Measurements from ENCODE around the gene NDUFS5.
"Not testable (repeated sequence)": the region's sequence is repeated elsewhere in the genome, so short reads cannot be mapped to it uniquely, and the experiment has no call there.

NDUFS5 gene

DNA sequence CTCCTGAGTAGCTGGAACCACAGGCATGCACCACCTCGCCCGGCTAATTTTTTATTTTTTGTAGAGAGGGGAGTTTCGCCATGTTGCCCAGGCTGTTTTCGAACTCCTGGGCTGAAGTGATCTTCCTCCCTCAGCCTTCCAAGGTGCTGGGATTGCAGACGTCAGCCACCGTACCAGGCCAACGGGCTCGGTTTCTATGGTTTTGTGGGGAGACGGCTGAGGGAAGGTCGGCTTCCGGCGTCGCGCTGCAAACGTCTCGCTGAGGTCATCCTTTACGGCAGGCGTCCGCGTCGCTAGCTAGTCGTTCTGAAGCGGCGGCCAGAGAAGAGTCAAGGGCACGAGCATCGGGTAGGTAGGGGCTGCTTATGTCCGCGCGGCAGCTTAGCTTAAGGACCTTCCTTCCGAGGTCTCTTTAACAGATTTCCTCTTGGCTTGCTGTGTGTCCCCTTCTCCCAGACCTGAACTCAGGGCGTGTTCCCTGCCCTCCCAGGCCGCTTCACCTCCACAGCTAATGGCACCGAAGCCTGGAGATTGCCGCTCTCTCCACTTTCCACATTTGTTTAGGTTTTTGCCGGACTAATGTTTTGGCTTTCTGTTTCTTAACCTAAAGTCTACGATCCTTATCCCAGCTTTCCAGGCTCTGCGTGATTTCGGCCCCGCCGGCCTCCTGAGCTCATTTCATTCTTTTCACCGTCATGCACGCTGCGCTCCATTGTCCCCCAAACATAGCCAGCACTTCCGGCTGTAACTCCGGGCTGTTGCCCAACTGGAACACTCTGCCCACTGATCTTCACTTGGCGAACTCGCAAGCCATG is at the start of gene NDUFS5:
Gene NDUFS5 (plus strand): TSS at position 300 of the 815 bp plus-strand sequence. CDS start 2,375 bp downstream, outside the sequence.
- DNase-seq, result peak; percentile 87 to 92 (median 91)

DNA sequence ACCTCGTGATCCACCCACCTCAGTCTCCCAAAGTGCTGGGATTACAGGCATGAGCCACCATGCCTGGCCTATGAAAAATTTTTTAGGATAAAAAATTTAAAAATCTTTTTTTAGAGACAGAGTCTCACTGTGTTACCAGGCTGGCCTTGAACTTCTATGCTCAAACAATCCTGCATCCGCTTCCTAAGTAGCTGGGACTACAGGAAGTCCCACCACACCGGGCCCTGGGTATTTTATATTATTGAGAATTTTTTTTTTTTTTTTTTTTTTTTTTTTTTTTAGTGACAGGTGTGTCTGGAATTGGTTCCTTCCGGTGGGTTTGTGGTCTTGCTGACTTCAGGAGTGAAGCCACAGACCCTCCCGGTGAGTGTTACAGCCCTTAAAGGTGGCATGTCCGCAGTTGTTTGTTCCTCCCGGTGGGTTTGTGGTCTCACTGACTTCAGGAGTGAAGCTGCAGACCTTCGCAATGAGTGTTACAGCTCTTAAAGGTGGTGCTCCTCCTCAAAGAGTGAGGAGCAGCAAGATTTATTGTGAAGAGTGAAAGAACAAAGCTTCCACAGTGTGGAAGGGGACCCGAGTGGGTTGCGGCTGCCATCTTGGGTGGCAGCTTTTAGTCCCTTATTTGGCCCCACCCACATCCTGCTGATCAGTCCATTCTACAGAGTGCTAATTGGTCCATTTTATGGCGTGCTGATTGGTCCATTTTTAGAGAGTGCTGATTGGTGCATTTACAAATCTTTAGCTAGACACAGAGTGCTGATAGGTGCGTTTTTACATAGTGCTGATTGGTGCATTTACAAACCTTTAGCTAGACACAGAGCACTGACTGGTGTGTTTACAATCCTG is 48.5 kb upstream of the NDUFS5 start:
- DNase-seq, result not testable (repeated sequence)

DNA sequence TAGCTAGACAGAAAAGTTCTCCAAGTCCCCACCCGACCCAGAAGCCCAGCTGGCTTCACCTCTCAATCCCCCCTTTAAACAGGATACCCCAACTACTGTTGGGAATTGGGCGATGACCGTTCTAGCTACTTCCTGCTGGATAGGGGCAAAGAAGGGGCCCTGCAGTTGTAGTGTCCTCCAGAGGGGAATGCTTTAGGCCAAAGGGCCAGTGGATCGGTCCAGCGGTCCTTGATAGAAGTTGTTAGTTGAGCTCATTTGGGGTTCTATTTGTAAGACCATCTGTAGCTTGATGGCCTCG is 48.0 kb upstream of the NDUFS5 start:
- DNase-seq, result not testable (repeated sequence)

DNA sequence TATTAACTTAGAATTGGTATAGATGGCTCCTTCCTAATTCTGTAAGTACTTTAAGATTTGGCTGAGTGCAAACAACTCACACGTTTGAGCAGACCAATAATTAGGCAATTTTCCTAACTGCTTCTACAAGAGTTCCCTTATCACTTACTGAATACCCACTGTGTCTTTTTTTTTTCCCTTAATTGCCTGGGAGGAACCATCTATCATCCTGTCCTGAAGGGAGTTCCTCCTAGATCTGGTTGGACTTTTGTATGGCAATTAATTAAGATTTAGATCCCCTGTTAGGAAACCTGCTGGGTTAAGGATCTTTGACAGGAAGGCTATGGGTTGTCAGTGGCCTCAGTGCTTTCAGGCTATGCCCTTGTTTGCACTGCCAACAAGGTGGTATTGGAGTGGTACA is 46.8 kb upstream of the NDUFS5 start:
- not testable (repeated sequence) for DNase-seq

DNA sequence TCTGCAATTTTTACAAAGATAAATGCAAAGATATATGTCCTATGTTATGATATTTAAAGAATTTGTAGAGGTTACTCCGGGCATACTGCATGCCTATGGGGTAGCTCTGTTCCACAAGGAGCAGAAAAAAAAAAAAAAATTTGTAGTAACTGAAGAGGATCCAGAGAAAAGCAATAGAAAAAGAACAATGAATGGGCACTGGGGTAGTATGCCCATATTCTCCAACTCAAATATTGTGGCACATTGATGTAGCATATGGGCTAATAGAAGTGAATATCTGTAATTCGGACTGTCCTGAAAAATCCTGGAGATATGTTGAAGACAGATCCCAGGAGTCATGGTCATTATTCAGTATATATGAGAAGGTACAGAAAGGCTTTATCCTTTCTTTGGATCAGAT is 36.2 kb upstream of the NDUFS5 start:
- no peak for DNase-seq

DNA sequence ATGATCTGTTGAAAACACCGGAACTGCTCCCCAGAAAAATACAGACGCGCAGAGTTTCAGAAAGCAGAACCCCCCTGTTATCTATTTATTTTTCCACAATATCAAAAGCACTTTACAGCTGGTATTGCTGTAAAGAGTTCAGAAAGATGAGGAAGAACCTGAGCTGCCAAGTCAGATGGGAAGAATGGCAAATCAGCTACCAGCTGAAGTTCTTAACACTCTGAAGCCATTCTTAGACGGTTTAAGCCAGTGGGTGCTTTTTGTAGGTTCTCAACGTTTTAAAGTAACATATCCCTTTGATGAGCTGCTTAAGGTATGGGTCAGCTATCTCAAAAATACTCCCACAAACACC is 35.8 kb upstream of the NDUFS5 start:
- DNase-seq, result peak; percentile 18 to 24 (median 21)

DNA sequence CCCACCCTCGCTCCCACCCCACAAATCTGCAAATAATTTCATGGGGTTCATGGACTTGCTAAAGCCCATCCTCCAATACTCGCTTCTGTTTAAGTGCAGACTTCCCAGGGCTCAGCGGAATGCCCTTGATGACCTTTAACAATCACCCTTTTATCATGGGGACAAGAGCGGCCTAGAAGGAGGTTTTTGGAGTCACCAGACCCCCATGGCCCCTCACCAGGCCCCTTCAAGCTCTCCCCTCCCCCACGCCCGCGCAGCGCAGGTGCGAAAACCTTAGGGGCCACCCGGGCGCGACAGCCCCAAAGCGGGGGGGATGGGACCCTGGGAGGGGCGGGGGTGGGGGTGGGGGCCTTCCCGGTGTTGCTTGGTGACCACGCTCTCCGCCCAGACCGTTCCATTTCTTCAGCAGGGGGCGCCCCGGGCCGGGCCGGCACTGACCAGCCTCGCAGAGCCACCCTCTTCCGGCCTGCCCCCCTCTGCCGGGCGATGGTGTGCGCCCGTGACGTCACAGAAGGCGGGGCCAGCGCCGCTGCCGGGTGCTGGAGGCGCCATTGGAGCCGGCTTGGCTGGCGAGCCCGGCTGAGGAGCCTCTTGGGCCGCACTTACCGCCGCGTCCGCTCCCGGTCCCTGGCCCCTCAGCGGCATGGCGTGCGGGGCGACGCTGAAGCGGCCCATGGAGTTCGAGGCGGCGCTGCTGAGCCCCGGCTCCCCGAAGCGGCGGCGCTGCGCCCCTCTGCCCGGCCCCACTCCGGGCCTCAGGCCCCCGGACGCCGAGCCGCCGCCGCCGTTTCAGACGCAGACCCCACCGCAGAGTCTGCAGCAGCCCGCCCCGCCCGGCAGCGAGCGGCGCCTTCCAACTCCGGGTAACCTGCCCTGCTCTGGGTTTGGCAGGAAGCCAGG is 35.2 kb upstream of the NDUFS5 start, which contains the start of gene AKIRIN1:
Gene AKIRIN1 (plus strand): TSS at position 539 of the 900 bp plus-strand sequence. CDS start 105 bp downstream, at position 644.
- peak; percentile 97 to 98 (median 98) for DNase-seq

DNA sequence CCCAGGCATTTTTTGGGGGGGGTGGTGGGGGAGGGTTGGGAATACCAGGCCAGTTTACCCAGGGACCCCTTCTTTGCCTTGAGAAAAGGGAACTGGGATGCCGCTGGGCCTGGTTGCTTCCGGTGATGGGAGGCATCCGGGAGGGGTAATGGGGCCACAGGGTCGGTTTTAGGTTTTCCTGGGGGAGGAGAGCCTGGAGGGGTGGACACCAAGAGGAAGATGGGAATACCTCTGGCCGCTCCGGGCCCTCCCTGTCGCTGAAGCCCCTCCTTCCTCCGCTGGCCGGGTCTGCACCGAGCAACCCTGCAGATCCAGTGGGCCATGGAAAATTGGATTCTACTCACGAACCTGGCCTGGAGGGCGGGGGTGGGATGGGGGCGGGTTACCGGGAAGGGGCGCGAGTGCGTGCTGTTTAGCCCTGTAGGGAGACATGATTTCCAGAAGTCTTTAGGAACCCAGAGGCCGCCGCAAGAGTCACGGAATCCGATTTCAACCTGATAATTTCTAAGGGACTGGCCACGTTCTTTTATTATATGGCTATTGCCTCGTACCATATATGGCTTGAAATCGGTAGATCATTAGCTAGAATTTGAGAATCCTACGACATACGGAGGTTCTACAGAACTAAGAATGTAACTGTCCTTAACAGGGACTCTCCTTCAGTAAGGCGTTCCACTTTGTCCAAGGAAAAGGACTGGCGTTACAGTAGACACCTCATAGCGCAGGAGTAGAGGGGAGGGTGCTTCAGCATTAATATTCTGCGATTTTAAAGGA is 34.3 kb upstream of the NDUFS5 start:
- DNase-seq, result peak; percentile 26 to 50 (median 32)

DNA sequence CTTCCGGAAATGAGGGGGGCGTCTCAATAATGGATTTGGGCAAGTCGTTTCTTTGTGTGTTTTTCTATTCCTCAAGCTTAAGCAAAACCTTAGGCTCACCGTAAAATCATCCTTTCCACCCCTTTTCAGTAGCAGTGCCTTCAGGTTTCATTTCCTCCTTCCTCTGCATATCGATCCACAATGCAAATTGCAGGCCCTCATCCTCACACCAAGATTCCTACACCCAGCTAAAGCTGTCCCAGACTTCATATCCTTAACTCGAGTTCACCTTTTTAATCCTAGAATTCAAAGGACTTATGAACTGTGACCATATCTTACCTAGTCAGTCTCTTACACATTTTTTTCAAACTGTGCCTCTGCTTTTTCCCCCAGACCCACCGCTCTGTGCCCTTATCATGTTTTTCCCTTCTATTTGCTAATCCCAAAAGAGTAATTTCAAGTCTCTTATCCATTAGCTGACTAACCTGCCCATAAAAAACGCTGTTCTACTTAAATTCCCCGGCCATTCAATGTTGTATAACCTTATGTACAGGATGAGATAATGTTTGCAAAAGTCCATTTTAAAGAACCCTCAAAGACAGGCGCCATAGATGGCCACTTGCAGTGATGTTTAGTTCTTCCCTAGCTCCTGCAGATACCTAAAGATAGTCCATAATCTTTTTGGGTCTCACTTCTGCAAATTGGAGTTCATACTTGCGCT is 33.6 kb upstream of the NDUFS5 start:
- peak; percentile 15 to 37 (median 29) for DNase-seq

DNA sequence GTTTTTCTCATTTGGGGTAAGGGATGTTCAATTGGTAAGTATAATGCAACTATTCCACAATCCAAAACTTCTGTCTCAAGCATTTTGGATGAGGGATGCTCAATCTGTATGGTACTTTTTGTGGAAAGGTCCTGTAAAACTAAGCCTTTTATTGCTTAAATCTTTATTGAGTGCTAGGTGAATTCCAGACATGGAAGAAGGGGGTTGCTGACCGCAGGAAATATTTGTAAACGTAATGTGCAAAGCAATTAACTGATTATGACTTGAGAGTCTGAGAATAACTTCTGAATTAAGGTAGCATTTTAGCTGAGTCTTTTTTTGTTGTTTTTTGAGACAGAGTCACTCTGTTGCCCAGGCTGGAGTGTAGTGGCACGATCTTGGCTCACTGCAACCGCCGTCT is 32.0 kb upstream of the NDUFS5 start:
- DNase-seq, result no peak

DNA sequence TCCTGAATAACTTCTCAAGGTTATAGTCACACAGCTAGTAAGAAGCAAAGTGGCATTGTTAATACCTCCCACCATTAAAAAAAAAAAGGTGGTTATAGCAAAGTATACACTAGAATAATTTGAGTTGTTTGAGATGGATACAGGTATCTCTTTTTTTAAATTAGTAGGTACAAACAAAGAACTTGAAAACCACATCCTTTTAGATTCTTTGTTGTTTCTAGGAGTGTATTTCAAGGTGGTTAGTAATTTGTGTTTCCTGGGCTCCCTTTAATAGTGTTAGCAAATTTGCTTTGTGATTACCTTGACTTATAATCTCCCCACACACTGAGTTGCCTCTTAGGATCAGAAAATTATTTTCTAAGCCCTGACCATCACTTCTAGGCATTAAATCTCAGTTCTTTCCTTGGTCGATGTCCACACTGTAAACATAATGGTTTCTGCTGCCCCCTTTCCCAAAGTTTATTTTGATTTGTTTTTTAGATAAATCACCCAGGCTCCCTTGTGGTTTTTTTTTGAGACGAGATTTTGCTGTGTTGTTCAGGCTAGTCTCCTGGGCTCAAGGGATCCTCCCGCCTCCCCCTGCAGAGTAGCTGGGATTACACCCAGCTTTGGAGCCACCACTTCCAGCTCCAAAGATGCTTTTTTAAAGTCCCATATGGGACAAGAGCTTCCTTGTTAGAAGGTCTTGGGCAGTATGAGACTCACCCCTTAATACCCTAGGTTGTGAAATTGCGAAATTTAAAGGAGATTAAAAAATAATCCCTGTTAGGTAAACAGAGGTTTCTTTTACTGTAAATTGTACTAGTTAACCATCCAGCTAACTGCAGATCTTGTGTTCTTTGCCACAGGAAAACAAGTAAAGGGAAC is 28.9 kb upstream of the NDUFS5 start:
- no peak for DNase-seq

DNA sequence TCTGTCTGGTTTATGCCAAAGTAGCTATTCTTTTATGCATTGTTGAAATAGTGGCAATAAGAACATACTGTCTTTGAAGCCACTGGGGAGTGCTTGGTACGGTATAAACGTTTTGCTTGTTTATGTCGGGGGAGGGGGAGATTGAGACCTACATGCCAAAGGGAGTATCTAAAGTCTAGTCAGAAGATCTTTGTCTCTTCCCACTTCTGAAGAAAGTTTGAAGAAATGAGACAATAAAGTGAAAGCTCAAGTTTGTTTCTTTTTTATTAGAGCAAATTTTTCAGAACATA is 28.3 kb upstream of the NDUFS5 start:
- no peak for DNase-seq

DNA sequence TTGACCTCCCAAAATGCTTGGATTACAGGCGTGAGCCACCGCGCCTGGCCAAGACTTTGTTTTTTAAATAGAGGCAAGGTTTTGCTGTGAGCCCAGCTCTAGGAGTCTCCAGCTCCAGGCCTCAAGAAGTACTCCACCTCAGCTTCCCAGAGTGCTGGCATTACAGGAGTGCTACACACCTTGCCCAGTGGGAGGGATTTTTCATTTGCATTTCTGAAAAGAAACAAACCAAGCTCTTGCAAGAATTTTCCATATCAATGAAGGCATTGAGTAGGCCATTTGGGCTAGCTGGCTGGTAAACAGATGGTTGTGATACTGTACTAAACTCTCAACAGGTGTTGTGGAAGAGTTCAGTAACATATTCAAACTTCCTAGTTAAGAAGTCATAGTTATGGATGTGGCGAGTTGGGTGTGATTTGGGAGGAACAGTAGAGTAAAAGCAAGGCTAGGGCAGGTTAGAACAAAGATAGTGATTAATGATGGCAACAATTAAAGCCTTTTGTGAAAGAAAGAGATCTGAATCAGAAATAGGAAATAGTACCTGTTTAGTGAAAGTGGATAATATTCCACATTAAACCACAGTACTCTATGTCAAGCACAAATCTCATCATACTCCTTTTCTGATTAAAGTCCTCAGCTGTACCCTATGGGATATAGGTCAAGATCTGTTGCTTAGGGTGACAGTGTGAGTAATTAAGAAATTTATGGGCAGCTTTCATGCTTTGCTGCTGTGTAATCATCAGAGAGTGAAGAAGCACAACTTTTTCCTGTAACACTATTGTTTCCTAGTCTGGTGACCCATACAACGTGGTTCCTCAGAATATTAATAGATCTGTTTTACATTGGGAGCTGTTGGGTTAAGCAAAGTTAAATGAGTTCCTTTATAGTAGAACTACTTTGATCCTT is 24.4 kb upstream of the NDUFS5 start:
- peak in 1 of 3 donors; percentile 1 for DNase-seq

DNA sequence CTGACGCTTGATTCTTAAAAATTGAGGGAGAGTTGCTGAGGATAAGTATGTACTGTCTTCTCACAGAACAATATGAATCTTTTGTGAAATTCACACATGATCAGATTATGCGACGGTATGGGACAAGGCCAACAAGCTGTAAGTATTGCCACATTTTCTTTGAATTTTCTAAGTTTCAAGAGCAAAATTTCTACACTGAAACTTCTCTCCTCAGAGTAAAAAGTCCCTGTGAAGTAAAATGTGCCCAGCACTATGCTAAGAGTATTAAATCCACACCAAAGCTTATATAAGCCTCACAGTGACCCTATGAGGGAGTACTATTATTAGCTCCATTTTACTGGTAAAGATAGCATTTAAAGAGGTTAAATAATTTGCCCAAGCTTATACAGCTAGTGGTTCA is 22.9 kb upstream of the NDUFS5 start:
- peak; percentile 38 to 50 (median 44) for DNase-seq

DNA sequence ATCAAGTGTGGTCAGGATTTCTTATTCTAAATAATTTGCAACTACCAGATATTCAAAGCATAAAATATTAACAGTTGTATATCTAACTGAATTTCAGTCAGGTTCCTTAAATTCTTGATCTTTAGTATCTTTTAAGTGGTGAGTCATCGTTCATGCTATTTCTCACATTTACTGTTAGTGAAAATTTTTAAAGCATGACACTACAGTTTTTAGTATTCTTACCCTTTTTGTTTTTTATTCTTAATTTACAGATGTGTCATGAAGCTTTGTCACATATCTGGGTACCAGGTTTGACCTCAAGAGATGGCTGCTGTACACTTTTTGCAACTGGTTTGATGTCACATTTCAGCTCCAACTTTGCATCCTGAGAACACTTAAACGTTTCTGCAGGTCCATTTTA is 22.4 kb upstream of the NDUFS5 start:
- DNase-seq, result peak; percentile 23 to 67 (median 57)

DNA sequence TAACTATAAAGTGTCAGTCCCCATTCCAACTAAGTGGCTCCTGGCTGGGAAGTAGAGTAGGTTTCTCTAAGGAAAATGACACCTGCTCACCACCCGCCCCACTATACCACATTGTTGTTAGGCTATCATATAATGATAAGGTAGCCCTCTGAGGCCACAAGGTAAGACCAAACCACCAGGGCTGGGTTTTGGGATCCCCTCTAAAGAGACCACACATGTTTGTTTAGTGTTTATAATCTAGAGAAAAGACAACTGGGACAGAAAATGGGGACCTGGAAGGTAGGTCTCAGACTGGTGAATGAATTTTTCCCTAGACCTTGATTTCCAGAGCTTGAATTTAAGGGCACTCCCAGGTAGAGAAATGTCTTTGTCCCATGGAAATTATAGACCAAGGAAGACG is 19.9 kb upstream of the NDUFS5 start:
- DNase-seq, result no peak

DNA sequence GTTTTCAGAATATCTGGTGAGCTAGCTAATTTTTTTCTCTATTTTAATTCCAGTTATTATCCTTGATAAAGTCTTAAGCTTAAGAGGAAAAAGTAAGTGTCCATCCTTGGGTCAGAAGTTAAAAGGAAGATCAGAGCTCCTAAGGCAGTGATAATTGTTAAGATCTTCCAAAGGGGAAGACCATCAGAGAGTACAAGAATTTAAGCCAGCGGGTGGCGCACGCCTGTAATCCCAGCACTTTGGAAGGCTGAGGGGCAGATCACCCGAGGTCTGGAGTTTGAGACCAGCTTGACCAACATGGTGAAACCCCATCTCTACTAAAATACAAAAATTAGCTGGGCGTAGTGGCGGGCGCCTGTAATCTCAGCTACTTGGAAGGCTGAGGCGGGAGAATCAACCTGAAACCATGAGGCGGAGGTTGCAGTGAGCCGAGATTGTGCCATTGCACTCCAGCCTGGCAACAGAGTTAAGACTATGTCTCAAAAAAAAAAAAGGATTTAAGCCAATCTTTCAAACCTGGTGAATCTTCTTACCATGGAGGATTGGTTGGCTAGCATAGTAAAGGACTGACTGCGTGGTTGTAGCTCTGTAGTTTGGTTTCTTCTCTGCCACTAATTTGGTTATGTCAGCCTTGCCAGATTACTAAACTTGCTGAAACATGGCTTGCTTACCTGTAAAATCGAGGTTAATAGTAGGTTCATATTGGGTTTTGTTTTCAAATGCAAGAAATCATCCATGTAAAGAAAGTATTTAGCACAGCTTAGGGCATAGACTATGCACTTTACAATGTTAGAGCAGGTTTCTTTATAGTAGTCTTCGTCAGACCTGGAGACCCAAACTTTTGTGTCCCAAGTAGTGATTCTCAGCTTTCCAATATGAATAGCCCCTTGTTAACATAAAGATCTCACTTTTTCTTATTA is 19.2 kb upstream of the NDUFS5 start:
- no peak for DNase-seq

DNA sequence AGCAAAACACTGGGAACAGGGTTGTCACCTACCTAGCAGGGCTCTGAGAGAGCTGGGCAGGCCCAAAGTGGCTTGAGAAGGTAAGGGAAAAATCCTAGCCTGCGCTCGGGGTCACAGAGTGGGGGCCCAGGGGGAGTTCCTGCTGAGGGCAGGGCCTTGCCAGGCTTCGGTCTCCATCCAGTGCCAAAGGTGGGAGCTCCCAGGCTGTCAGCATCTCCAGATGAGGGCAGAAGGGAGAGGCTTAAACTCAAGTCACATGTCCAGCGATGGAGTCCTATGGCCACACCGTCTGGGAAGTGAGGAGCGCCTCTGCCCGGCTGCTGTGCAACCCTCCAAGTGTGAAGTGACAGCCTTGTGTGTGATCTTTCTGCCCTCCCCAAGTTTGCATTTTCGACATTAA is 11.2 kb upstream of the NDUFS5 start:
- DNase-seq, result not testable (repeated sequence)
